Measurements from ENCODE around the gene MANF. TPM values are rescaled to one million over a fixed set of nuclear protein-coding genes. Genes with fewer than 3 reads are reported as not detected.

The MANF gene
- total and polyA plus RNA-seq, 2 experiments from 2014 or later, result 55.6 to 163 TPM

DNA sequence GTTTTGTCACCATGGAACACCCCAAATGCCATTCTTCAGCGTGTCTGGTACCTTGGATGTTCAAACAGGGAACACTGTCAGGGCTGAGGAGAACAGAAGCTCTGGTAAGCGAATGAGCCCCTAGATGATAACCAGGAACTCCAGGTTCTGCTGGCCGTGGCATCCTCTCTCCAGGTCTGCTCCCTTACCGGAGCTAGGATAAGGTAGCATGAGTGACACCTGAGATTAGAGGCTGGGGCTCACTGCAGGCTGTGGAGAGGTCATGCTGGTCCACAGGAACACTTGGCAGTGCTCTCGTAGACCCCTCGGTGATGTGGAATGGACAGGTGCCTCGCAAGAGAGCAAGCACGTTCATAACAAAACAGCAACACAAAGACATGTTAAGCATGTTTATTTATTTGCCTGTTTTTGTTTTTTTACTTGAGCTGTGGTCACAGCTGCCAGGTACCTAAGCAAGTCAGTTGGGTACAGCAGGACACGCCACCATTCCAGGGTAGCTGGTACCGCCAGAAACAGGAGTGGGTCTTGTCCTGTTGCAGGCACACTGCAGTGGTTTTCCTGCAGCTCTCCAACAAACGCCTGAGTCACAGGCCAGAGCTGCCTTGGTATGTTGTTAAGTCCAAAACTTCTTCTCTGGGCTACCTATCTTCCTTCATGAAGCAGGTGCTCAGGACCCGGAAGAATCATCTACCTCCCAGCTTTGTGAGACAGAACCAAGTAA is 10.6 kb downstream of the MANF start:
- no peak for DNase-seq (ENCODE audit: low read depth in 1 of 2, low spot score in 1 of 2)
- peaks cover 41% of the 10 kb centered on the region for H3K36me3 ChIP-seq
- H3K4me1 ChIP-seq (ENCODE audit: low read depth), result peaks cover 15% of the 10 kb centered on the region
- no peaks in the 10 kb centered on the region for H3K27me3 ChIP-seq
- H3K9me3 ChIP-seq (ENCODE audit: low read depth), result no peaks in the 10 kb centered on the region
- H3K4me3 ChIP-seq, result no peak overlapping the region
- peak overlapping the region; percentile 69 for H3K27ac ChIP-seq
- TF ChIP-seq, protein P1, sequence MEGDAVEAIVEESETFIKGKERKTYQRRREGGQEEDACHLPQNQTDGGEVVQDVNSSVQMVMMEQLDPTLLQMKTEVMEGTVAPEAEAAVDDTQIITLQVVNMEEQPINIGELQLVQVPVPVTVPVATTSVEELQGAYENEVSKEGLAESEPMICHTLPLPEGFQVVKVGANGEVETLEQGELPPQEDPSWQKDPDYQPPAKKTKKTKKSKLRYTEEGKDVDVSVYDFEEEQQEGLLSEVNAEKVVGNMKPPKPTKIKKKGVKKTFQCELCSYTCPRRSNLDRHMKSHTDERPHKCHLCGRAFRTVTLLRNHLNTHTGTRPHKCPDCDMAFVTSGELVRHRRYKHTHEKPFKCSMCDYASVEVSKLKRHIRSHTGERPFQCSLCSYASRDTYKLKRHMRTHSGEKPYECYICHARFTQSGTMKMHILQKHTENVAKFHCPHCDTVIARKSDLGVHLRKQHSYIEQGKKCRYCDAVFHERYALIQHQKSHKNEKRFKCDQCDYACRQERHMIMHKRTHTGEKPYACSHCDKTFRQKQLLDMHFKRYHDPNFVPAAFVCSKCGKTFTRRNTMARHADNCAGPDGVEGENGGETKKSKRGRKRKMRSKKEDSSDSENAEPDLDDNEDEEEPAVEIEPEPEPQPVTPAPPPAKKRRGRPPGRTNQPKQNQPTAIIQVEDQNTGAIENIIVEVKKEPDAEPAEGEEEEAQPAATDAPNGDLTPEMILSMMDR (IDR thresholded peaks at IDR 0.05; ENCODE audit: low read depth, low read length), result no peak

DNA sequence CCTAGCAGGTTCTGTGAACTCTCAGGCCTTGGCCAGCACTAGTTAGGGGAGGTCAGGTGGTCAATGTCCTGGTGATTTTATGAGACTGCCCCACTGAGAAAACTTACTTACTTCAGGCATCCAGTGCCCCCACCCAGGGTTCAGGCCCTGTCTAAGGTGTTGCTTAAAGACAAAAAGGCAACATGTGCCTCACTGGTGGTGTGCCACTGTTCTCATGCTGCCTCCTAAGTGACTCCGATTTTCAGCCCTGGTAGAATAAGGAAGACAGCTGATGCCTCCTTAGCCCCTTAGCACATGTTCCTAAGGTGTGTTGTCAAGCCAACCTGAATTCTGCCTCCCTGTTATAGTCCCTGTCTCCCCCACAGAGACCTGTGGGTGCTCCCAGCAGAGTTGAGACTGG is 11.3 kb downstream of the MANF start:
- Histone ChIP-seq H3K27me3 (no peaks in the 10 kb centered on the region), H3K4me1 (ENCODE audit: low read depth) (peaks cover 15% of the 10 kb centered on the region), H3K9me3 (ENCODE audit: low read depth) (no peaks in the 10 kb centered on the region), H3K27ac (peak overlapping the region; percentile 69), H3K4me3 (no peak overlapping the region), H3K36me3 (peaks cover 43% of the 10 kb centered on the region)
- no peak for DNase-seq (ENCODE audit: low read depth in 1 of 2, low spot score in 1 of 2)
- TF ChIP-seq, protein P1 (IDR thresholded peaks at IDR 0.05; ENCODE audit: low read depth, low read length), result no peak

DNA sequence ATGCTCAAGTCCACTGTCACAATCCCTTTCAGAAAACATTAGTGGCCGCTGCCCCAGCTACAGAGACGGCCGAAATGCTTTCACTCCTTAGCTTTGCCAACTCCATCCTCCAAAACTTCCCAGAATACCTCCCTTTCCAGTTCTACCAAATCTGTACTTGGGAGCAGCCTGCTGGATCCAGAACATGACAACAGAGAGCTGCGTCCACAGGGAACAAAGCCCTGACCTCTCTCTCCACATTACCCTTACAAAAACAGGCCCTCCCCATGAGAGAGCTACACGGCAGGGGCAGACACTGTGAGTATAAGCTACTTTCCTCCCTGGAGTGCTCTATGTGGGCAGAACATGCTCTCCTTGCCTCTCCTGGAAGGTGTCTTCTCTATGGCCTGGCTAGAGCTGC is 12.3 kb downstream of the MANF start:
- Histone ChIP-seq H3K9me3 (ENCODE audit: low read depth) (no peaks in the 10 kb centered on the region), H3K27ac (peak overlapping the region; percentile 64), H3K36me3 (peaks cover 45% of the 10 kb centered on the region), H3K4me1 (ENCODE audit: low read depth) (peaks cover 10% of the 10 kb centered on the region), H3K4me3 (no peak overlapping the region), H3K27me3 (no peaks in the 10 kb centered on the region)
- TF ChIP-seq, protein P1 (IDR thresholded peaks at IDR 0.05; ENCODE audit: low read depth, low read length), result no peak
- no peak for DNase-seq (ENCODE audit: low read depth in 1 of 2, low spot score in 1 of 2)

DNA sequence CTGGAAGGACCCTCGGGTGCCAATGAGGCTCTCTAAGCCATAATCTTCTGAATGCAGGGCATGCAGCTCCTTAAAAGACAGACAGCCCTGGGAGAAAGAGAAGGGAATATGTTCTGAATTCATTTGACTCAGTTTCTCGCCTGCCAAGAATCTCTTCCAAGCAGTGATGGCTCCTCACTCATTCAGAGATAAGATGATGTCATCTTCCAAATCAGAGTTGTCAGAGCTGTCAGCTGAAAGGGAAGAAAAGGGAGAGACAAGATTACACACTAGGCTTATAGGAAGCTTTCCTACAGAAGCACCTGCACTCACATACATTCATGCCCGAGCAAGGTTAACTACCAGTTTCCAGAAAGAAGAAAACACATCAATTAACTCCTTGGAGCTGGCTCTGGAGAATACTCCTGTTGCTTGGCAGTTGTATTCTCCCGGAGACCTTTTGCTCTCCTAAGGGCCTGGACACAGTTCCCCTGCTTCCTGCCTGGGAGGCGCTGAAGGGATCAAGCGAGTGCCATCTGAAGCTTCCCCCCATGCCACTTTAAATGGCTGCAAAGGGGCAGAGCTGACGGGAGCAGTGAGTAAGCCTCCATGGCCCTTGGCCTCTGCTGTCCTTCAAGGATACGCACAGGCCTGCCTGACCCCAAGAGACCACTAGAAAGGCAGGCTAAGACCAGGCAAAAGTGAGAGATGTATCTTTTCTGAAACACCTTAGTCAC is 13.7 kb downstream of the MANF start:
- no peak overlapping the region for H3K4me3 ChIP-seq
- peaks cover 12% of the 10 kb centered on the region for H3K4me1 ChIP-seq (ENCODE audit: low read depth)
- peak overlapping the region; percentile 54 for H3K27ac ChIP-seq
- H3K9me3 ChIP-seq (ENCODE audit: low read depth), result no peaks in the 10 kb centered on the region
- peaks cover 36% of the 10 kb centered on the region for H3K36me3 ChIP-seq
- DNase-seq (ENCODE audit: low read depth in 1 of 2, low spot score in 1 of 2), result no peak
- TF ChIP-seq, protein P1 (IDR thresholded peaks at IDR 0.05; ENCODE audit: low read depth, low read length), result no peak
- no peaks in the 10 kb centered on the region for H3K27me3 ChIP-seq

DNA sequence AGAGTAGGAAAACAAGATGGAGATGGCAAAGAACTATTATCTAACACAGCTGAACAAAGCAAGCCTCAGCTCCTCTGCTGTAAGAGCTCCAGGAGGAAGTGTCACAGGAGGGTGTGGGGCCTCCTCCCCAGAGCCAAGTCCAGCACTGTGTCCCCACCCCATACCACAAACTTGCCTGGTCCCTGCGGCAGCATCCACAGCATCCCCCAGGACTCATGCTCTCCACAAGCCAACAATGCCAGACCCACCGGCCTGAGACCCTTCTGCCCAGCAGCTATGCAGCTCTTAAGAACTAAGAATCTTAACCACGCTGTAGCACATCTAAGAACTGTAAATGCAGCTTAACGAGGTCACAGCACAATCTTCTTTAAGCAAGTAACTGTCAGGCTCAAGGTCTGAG is 15.1 kb downstream of the MANF start:
- Histone ChIP-seq H3K36me3 (peaks cover 23% of the 10 kb centered on the region), H3K27me3 (no peaks in the 10 kb centered on the region), H3K9me3 (ENCODE audit: low read depth) (no peaks in the 10 kb centered on the region), H3K4me1 (ENCODE audit: low read depth) (peaks cover 14% of the 10 kb centered on the region), H3K4me3 (no peak overlapping the region), H3K27ac (no peak overlapping the region)
- TF ChIP-seq, protein P1 (IDR thresholded peaks at IDR 0.05; ENCODE audit: low read depth, low read length), result no peak
- DNase-seq (ENCODE audit: low read depth in 1 of 2, low spot score in 1 of 2), result no peak

All from cardiac muscle cell (in vitro differentiated cells and primary cell).